ENCODE measurements around the gene NRIP1.
"Not testable (repeated sequence)": the region's sequence is repeated elsewhere in the genome, so short reads cannot be mapped to it uniquely, and the experiment has no call there.

Gene NRIP1

GRCh38 chr21:15034126-15034853 lies 30.5 kb downstream of the NRIP1 start:
- Mint-ChIP-seq H3K27me3 (no peaks in the 10 kb centered on the region), H3K9me3 (peaks cover 4% of the 10 kb centered on the region), H3K4me3 (peak overlapping the region; percentile 43), H3K27ac (peak overlapping the region; percentile 94), H3K4me1 (peaks cover 64% of the 10 kb centered on the region), H3K36me3 (peaks cover 15% of the 10 kb centered on the region)

- Mint-ChIP-seq H3K9me3 (peaks cover 10% of the 10 kb centered on the region), H3K36me3 (peaks cover 14% of the 10 kb centered on the region), H3K27ac (no peak overlapping the region), H3K4me1 (peaks cover 56% of the 10 kb centered on the region), H3K27me3 (no peaks in the 10 kb centered on the region), H3K4me3 (no peak overlapping the region)
These were observed 32.9 kb downstream of the NRIP1 start for GRCh38 chr21:15031790-15032357.

GRCh38 chr21:15031362-15031761 lies 33.4 kb downstream of the NRIP1 start:
- H3K9me3 Mint-ChIP-seq, H3K27me3 Mint-ChIP-seq, H3K27ac Mint-ChIP-seq, H3K4me3 Mint-ChIP-seq: not testable (repeated sequence)
- Mint-ChIP-seq H3K4me1 (peaks cover 58% of the 10 kb centered on the region), H3K36me3 (peaks cover 14% of the 10 kb centered on the region)

GRCh38 chr21:15030861-15031260 lies 33.9 kb downstream of the NRIP1 start:
- Mint-ChIP-seq H3K4me1 (peaks cover 55% of the 10 kb centered on the region), H3K36me3 (peaks cover 15% of the 10 kb centered on the region)
- H3K27me3 Mint-ChIP-seq, H3K27ac Mint-ChIP-seq, H3K9me3 Mint-ChIP-seq, H3K4me3 Mint-ChIP-seq: not testable (repeated sequence)

GRCh38 chr21:15029077-15029476 lies 35.7 kb downstream of the NRIP1 start:
- H3K27me3 Mint-ChIP-seq = no peaks in the 10 kb centered on the region
- peaks cover 26% of the 10 kb centered on the region for H3K36me3 Mint-ChIP-seq
- peaks cover 10% of the 10 kb centered on the region for H3K9me3 Mint-ChIP-seq
- peak overlapping the region; percentile 68 for H3K27ac Mint-ChIP-seq
- no peak overlapping the region for H3K4me3 Mint-ChIP-seq
- H3K4me1 Mint-ChIP-seq = peaks cover 60% of the 10 kb centered on the region

- Mint-ChIP-seq H3K27me3 (no peaks in the 10 kb centered on the region), H3K36me3 (peaks cover 26% of the 10 kb centered on the region), H3K4me1 (peaks cover 52% of the 10 kb centered on the region), H3K27ac (no peak overlapping the region), H3K9me3 (peaks cover 10% of the 10 kb centered on the region), H3K4me3 (no peak overlapping the region)
These were observed 36.6 kb downstream of the NRIP1 start for GRCh38 chr21:15028186-15028585.

- peaks cover 28% of the 10 kb centered on the region for H3K36me3 Mint-ChIP-seq
- H3K4me3 Mint-ChIP-seq = no peak overlapping the region
- H3K27ac Mint-ChIP-seq = no peak overlapping the region
- peaks cover 55% of the 10 kb centered on the region for H3K4me1 Mint-ChIP-seq
- H3K27me3 Mint-ChIP-seq = no peaks in the 10 kb centered on the region
- H3K9me3 Mint-ChIP-seq = peaks cover 10% of the 10 kb centered on the region
These were observed 37.7 kb downstream of the NRIP1 start for GRCh38 chr21:15027056-15027455.

GRCh38 chr21:15026370-15026769 lies 38.4 kb downstream of the NRIP1 start:
- Mint-ChIP-seq H3K27ac (no peak overlapping the region), H3K36me3 (peaks cover 31% of the 10 kb centered on the region), H3K4me1 (peaks cover 58% of the 10 kb centered on the region), H3K4me3 (no peak overlapping the region), H3K9me3 (peaks cover 10% of the 10 kb centered on the region), H3K27me3 (no peaks in the 10 kb centered on the region)

GRCh38 chr21:15023776-15024175 lies 41.0 kb downstream of the NRIP1 start:
- H3K36me3 Mint-ChIP-seq = peaks cover 20% of the 10 kb centered on the region
- no peaks in the 10 kb centered on the region for H3K27me3 Mint-ChIP-seq
- peaks cover 61% of the 10 kb centered on the region for H3K4me1 Mint-ChIP-seq
- no peak overlapping the region for H3K4me3 Mint-ChIP-seq
- H3K27ac Mint-ChIP-seq = no peak overlapping the region
- H3K9me3 Mint-ChIP-seq = peaks cover under 1% of the 10 kb centered on the region

- Mint-ChIP-seq H3K4me3 (no peak overlapping the region), H3K27me3 (no peaks in the 10 kb centered on the region), H3K36me3 (peaks cover 20% of the 10 kb centered on the region), H3K27ac (no peak overlapping the region), H3K9me3 (no peaks in the 10 kb centered on the region), H3K4me1 (peaks cover 64% of the 10 kb centered on the region)
These were observed 42.1 kb downstream of the NRIP1 start for GRCh38 chr21:15022608-15023261.

GRCh38 chr21:15020797-15021196 lies 44.0 kb downstream of the NRIP1 start:
- Mint-ChIP-seq H3K36me3 (peaks cover 24% of the 10 kb centered on the region), H3K4me3 (no peak overlapping the region), H3K27ac (no peak overlapping the region), H3K9me3 (no peaks in the 10 kb centered on the region), H3K4me1 (peaks cover 64% of the 10 kb centered on the region), H3K27me3 (no peaks in the 10 kb centered on the region)

- Mint-ChIP-seq H3K27me3 (no peaks in the 10 kb centered on the region), H3K4me3 (no peak overlapping the region), H3K36me3 (peaks cover 19% of the 10 kb centered on the region), H3K4me1 (peaks cover 57% of the 10 kb centered on the region), H3K9me3 (no peaks in the 10 kb centered on the region), H3K27ac (no peak overlapping the region)
These were observed 46.4 kb downstream of the NRIP1 start for GRCh38 chr21:15018382-15018781.

GRCh38 chr21:15015622-15016471 lies 49.0 kb downstream of the NRIP1 start:
- Mint-ChIP-seq H3K4me3 (no peak overlapping the region), H3K27me3 (no peaks in the 10 kb centered on the region), H3K36me3 (peaks cover 12% of the 10 kb centered on the region), H3K4me1 (peaks cover 42% of the 10 kb centered on the region), H3K27ac (peak overlapping the region; percentile 35), H3K9me3 (no peaks in the 10 kb centered on the region)

GRCh38 chr21:15014221-15014620 lies 50.6 kb downstream of the NRIP1 start:
- H3K27me3 Mint-ChIP-seq = no peaks in the 10 kb centered on the region
- peaks cover 17% of the 10 kb centered on the region for H3K36me3 Mint-ChIP-seq
- H3K4me1 Mint-ChIP-seq = peaks cover 37% of the 10 kb centered on the region
- peak overlapping the region; percentile 54 for H3K27ac Mint-ChIP-seq
- no peaks in the 10 kb centered on the region for H3K9me3 Mint-ChIP-seq
- no peak overlapping the region for H3K4me3 Mint-ChIP-seq

GRCh38 chr21:15011967-15012366 lies 52.8 kb downstream of the NRIP1 start:
- no peak overlapping the region for H3K4me3 Mint-ChIP-seq
- H3K27me3 Mint-ChIP-seq = no peaks in the 10 kb centered on the region
- peaks cover 42% of the 10 kb centered on the region for H3K4me1 Mint-ChIP-seq
- H3K9me3 Mint-ChIP-seq = no peaks in the 10 kb centered on the region
- no peak overlapping the region for H3K27ac Mint-ChIP-seq
- peaks cover 28% of the 10 kb centered on the region for H3K36me3 Mint-ChIP-seq
